ENCODE results near the gene ZKSCAN8. TPM values are rescaled to one million over a fixed set of nuclear protein-coding genes. Genes with fewer than 3 reads are reported as not detected.

ZKSCAN8 gene
- total RNA-seq, 1 experiment from 2014 or later, result 29.4 TPM

- Histone ChIP-seq H3K27me3 (replicated peaks; ENCODE audit: insufficient read depth, low read depth, low read length, poor library complexity) (no peaks in the 10 kb centered on the region), H3K4me1 (ENCODE audit: insufficient read depth, low read length, poor library complexity, severe bottlenecking) (no peaks in the 10 kb centered on the region), H3K36me3 (ENCODE audit: insufficient read depth, low read length, poor library complexity, severe bottlenecking) (no peaks in the 10 kb centered on the region), H3K9me3 (ENCODE audit: low read depth, low read length, poor library complexity, severe bottlenecking) (no peaks in the 10 kb centered on the region), H3K27ac (ENCODE audit: low read depth, low read length, poor library complexity, severe bottlenecking) (no peak overlapping the region), H3K4me3 (ENCODE audit: low read depth, low read length, poor library complexity, severe bottlenecking) (no peak overlapping the region)
- no TSS peak for BruUV-seq (replicated peaks)
- DNase-seq (ENCODE audit: low spot score), result no peak
- ChIA-PET POLR2A (ENCODE audit: low non-redundant PET) (no interaction called here), CTCF (no interaction called here)
- TF ChIP-seq CTCF (conservative IDR thresholded peaks at IDR 0.05; ENCODE audit: low read depth, low read length), result no peak
- intact Hi-C loops (cut with micrococcal nuclease; ENCODE audit: unreplicated experiment), result no loop called here
Observed at GRCh38 chr6:28165563-28165962, 23.9 kb downstream of the ZKSCAN8 start.

- POLR2A ChIA-PET (ENCODE audit: low non-redundant PET), result no interaction called here
- H3K4me1 ChIP-seq (ENCODE audit: insufficient read depth, low read length, poor library complexity, severe bottlenecking), result no peaks in the 10 kb centered on the region
- H3K27me3 ChIP-seq (replicated peaks; ENCODE audit: insufficient read depth, low read depth, low read length, poor library complexity), result no peaks in the 10 kb centered on the region
- intact Hi-C loops (cut with micrococcal nuclease; ENCODE audit: unreplicated experiment), result no loop called here
- no peaks in the 10 kb centered on the region for H3K36me3 ChIP-seq (ENCODE audit: insufficient read depth, low read length, poor library complexity, severe bottlenecking)
- no peaks in the 10 kb centered on the region for H3K9me3 ChIP-seq (ENCODE audit: low read depth, low read length, poor library complexity, severe bottlenecking)
- H3K27ac ChIP-seq (ENCODE audit: low read depth, low read length, poor library complexity, severe bottlenecking), result no peak overlapping the region
- no TSS peak for BruUV-seq (replicated peaks)
- H3K4me3 ChIP-seq (ENCODE audit: low read depth, low read length, poor library complexity, severe bottlenecking), result no peak overlapping the region
- TF ChIP-seq CTCF (conservative IDR thresholded peaks at IDR 0.05; ENCODE audit: low read depth, low read length), result no peak
- TF ChIP-seq EZH2 (IDR thresholded peaks at IDR 0.05; ENCODE audit: borderline replicate concordance, low read depth, low read length, poor library complexity, severe bottlenecking), result no peak
- no peak for DNase-seq (ENCODE audit: low spot score)
- CTCF ChIA-PET, result no interaction called here
Observed at GRCh38 chr6:28167068-28167467, 25.4 kb downstream of the ZKSCAN8 start.

- Histone ChIP-seq H3K9me3 (ENCODE audit: low read depth, low read length, poor library complexity, severe bottlenecking) (no peaks in the 10 kb centered on the region), H3K27me3 (replicated peaks; ENCODE audit: insufficient read depth, low read depth, low read length, poor library complexity) (no peaks in the 10 kb centered on the region), H3K27ac (ENCODE audit: low read depth, low read length, poor library complexity, severe bottlenecking) (no peak overlapping the region), H3K4me3 (ENCODE audit: low read depth, low read length, poor library complexity, severe bottlenecking) (no peak overlapping the region), H3K4me1 (ENCODE audit: insufficient read depth, low read length, poor library complexity, severe bottlenecking) (no peaks in the 10 kb centered on the region), H3K36me3 (ENCODE audit: insufficient read depth, low read length, poor library complexity, severe bottlenecking) (no peaks in the 10 kb centered on the region)
- no peak for DNase-seq (ENCODE audit: low spot score)
- no TSS peak for BruUV-seq (replicated peaks)
- POLR2A ChIA-PET (ENCODE audit: low non-redundant PET), result no interaction called here
- intact Hi-C loops (cut with micrococcal nuclease; ENCODE audit: unreplicated experiment), result no loop called here
- CTCF ChIA-PET, result no interaction called here
- no peak for TF ChIP-seq CTCF (conservative IDR thresholded peaks at IDR 0.05; ENCODE audit: low read depth, low read length)
Observed at GRCh38 chr6:28167926-28168325, 26.2 kb downstream of the ZKSCAN8 start.
